A673 (cell line): ENCODE data around the gene CNOT6L. TPM values are rescaled to one million over a fixed set of nuclear protein-coding genes. Genes with fewer than 3 reads are reported as not detected.

ENCODE experiments used
- BruUV-seq: library from RNA; stranded (reverse); fragments of 400-500 nt; replicated peaks from 2 replicates; lab custom pipeline; 2021; lab: Mats Ljungman, UMichigan
- CTCF ChIA-PET: fragments of 300-600 bp; sonication (Branson Sonifier 250); formaldehyde crosslinking; loops from one replicate; lab custom pipeline; 2022; ENCODE audit warnings: antibody characterized with exemption; lab: Charles Lee
- POLR2A ChIA-PET: fragments of 300-600 bp; sonication (Branson Sonifier 250); formaldehyde crosslinking; loops from one replicate; lab custom pipeline; 2022; ENCODE audit warnings: antibody characterized with exemption; ENCODE audit not compliant: low non-redundant PET; lab: Charles Lee
- DNase-seq: peaks from one replicate; pipeline ENCODE4 v3.0.0-alpha.2; 2015; ENCODE audit warnings: low spot score
- H3K27ac ChIP-seq: fragments of 200-600 bp; sonication (generic); 2 replicates; pipeline ENCODE4 v1.5.1; 2016; ENCODE audit warnings: mixed run types, low read depth, mild to moderate bottlenecking, mixed read lengths, antibody characterized with exemption, low read length; ENCODE audit not compliant: poor library complexity, severe bottlenecking
- H3K27me3 ChIP-seq: fragments of 200-600 bp; sonication (generic); replicated peaks from 2 replicates; pipeline ENCODE4 v1.6.1; 2017; ENCODE audit warnings: mixed run types, low read depth, mild to moderate bottlenecking, mixed read lengths, antibody characterized with exemption, low read length; ENCODE audit not compliant: insufficient read depth, poor library complexity
- H3K36me3 ChIP-seq: fragments of 200-600 bp; sonication (generic); 2 replicates; pipeline ENCODE4 v1.6.1; 2016; ENCODE audit warnings: mixed run types, mild to moderate bottlenecking, mixed read lengths, antibody characterized with exemption, low read length; ENCODE audit not compliant: insufficient read depth, poor library complexity, severe bottlenecking
- H3K4me1 ChIP-seq: fragments of 200-600 bp; sonication (generic); 2 replicates; pipeline ENCODE4 v1.6.1; 2017; ENCODE audit warnings: mixed run types, mild to moderate bottlenecking, mixed read lengths, antibody characterized with exemption, low read length; ENCODE audit not compliant: insufficient read depth, poor library complexity, severe bottlenecking
- H3K4me3 ChIP-seq: fragments of 200-600 bp; sonication (generic); 2 replicates; pipeline ENCODE4 v1.5.1; 2016; ENCODE audit warnings: low read depth, mixed run types, mild to moderate bottlenecking, mixed read lengths, low read length; ENCODE audit not compliant: poor library complexity, severe bottlenecking
- H3K9me3 ChIP-seq: fragments of 200-600 bp; sonication (generic); 2 replicates; pipeline ENCODE4 v1.6.1; 2016; ENCODE audit warnings: mixed run types, low read depth, mild to moderate bottlenecking, mixed read lengths, antibody characterized with exemption, low read length; ENCODE audit not compliant: poor library complexity, severe bottlenecking
- CTCF ChIP-seq: fragments of 300-800, 200-600 bp; sonication (generic); conservative IDR thresholded peaks from 2 replicates; pipeline ENCODE4 v1.5.1; 2017; ENCODE audit warnings: low read depth, mild to moderate bottlenecking, antibody characterized with exemption, low read length, moderate library complexity, mixed read lengths
- EZH2 ChIP-seq: fragments of 200-600 bp; sonication (generic); IDR thresholded peaks from 2 replicates; pipeline ENCODE4 v1.6.1; 2017; ENCODE audit warnings: borderline replicate concordance, low read depth, mild to moderate bottlenecking, mixed read lengths, antibody characterized with exemption, low read length; ENCODE audit not compliant: poor library complexity, severe bottlenecking
- intact Hi-C: fragments of 100-400 bp; cut with micrococcal nuclease; formaldehyde crosslinking; loops from one replicate; pipeline ENCODE4 v1.10.0; 2022; ENCODE audit not compliant: unreplicated experiment
- total RNA-seq: library from RNA; stranded (reverse); gene quantifications from 2 replicates; pipeline ENCODE4 v1.2.3, GENCODE V29; 2021

The CNOT6L gene
- total RNA-seq, 1 experiment from 2014 or later, result 13.4 TPM

GRCh38 chr4:77713884-77714283, 105.3 kb downstream of the CNOT6L start:
- Histone ChIP-seq H3K4me1 (no peaks in the 10 kb centered on the region), H3K36me3 (no peaks in the 10 kb centered on the region), H3K9me3 (no peaks in the 10 kb centered on the region), H3K4me3 (no peak overlapping the region), H3K27ac (no peak overlapping the region), H3K27me3 (no peaks in the 10 kb centered on the region)
- intact Hi-C loops, result no loop called here
- no TSS peak for BruUV-seq
- no peak for DNase-seq
- TF ChIP-seq CTCF, result no peak
- no peak for TF ChIP-seq EZH2
- CTCF ChIA-PET, result no interaction called here
- POLR2A ChIA-PET, result no interaction called here

GRCh38 chr4:77712675-77713074, 106.5 kb downstream of the CNOT6L start:
- BruUV-seq, result no TSS peak
- no peak overlapping the region for H3K4me3 ChIP-seq
- H3K9me3 ChIP-seq, result no peaks in the 10 kb centered on the region
- no peak overlapping the region for H3K27ac ChIP-seq
- no peak for DNase-seq
- no peak for TF ChIP-seq EZH2
- no peak for TF ChIP-seq CTCF
- no peaks in the 10 kb centered on the region for H3K36me3 ChIP-seq
- ChIA-PET POLR2A (no interaction called here), CTCF (no interaction called here)
- intact Hi-C loops, result no loop called here
- no peaks in the 10 kb centered on the region for H3K27me3 ChIP-seq
- H3K4me1 ChIP-seq, result no peaks in the 10 kb centered on the region

GRCh38 chr4:77711469-77711868, 107.7 kb downstream of the CNOT6L start:
- BruUV-seq, result no TSS peak
- Histone ChIP-seq H3K36me3 (no peaks in the 10 kb centered on the region), H3K4me3 (no peak overlapping the region), H3K4me1 (no peaks in the 10 kb centered on the region), H3K27me3 (no peaks in the 10 kb centered on the region), H3K27ac (no peak overlapping the region), H3K9me3 (no peaks in the 10 kb centered on the region)
- ChIA-PET POLR2A (no interaction called here), CTCF (no interaction called here)
- DNase-seq, result no peak
- intact Hi-C loops, result no loop called here
- TF ChIP-seq CTCF (no peak), EZH2 (no peak)
